ENCODE data around the gene SERPINH1. TPM values are rescaled to one million over a fixed set of nuclear protein-coding genes. Genes with fewer than 3 reads are reported as not detected.

Gene SERPINH1
- total RNA-seq = 426 and 732 TPM in 2 replicates

- DNase-seq (ENCODE audit: low read depth, low spot score) = no peak
Observed at GRCh38 chr11:75562048-75562835, at the start of gene SERPINH1. SERPINH1 (plus strand) TSS chr11:75562253; CDS start chr11:75566350, 4,097 bp downstream.

- peak; percentile 24 for DNase-seq (ENCODE audit: low read depth, low spot score)
Observed at GRCh38 chr11:75513250-75513649, 48.8 kb upstream of the SERPINH1 start.

GRCh38 chr11:75514596-75514995 lies 47.5 kb upstream of the SERPINH1 start:
- DNase-seq (ENCODE audit: low read depth, low spot score) = no peak

GRCh38 chr11:75516140-75516539 lies 45.9 kb upstream of the SERPINH1 start:
- DNase-seq (ENCODE audit: low read depth, low spot score) = no peak

GRCh38 chr11:75516886-75517285 lies 45.2 kb upstream of the SERPINH1 start:
- DNase-seq (ENCODE audit: low read depth, low spot score) = no peak

GRCh38 chr11:75518204-75518549 lies 43.9 kb upstream of the SERPINH1 start:
- no peak for DNase-seq (ENCODE audit: low read depth, low spot score)

GRCh38 chr11:75518771-75519653 lies 43.0 kb upstream of the SERPINH1 start:
- DNase-seq (ENCODE audit: low read depth, low spot score) = no peak

- DNase-seq (ENCODE audit: low read depth, low spot score) = no peak
Observed at GRCh38 chr11:75520688-75521087, 41.4 kb upstream of the SERPINH1 start.

GRCh38 chr11:75522286-75523044 lies 39.6 kb upstream of the SERPINH1 start:
- DNase-seq (ENCODE audit: low read depth, low spot score) = no peak

- DNase-seq (ENCODE audit: low read depth, low spot score) = no peak
Observed at GRCh38 chr11:75523189-75523588, 38.9 kb upstream of the SERPINH1 start.

GRCh38 chr11:75523811-75524664 lies 38.0 kb upstream of the SERPINH1 start:
- DNase-seq (ENCODE audit: low read depth, low spot score) = no peak

GRCh38 chr11:75524665-75525432 lies 37.2 kb upstream of the SERPINH1 start:
- DNase-seq (ENCODE audit: low read depth, low spot score) = no peak

- peak; percentile 24 for DNase-seq (ENCODE audit: low read depth, low spot score)
Observed at GRCh38 chr11:75525433-75526191, 36.4 kb upstream of the SERPINH1 start, which contains the start of gene GDPD5. GDPD5 (minus strand) TSS chr11:75525941; CDS start chr11:75477735, 48,206 bp downstream.

GRCh38 chr11:75526192-75526541 lies 35.9 kb upstream of the SERPINH1 start:
- DNase-seq (ENCODE audit: low read depth, low spot score) = no peak

- DNase-seq (ENCODE audit: low read depth, low spot score) = no peak
Observed at GRCh38 chr11:75527130-75527529, 34.9 kb upstream of the SERPINH1 start.

GRCh38 chr11:75527938-75528735 lies 33.9 kb upstream of the SERPINH1 start:
- DNase-seq (ENCODE audit: low read depth, low spot score) = no peak

- DNase-seq (ENCODE audit: low read depth, low spot score) = no peak
Observed at GRCh38 chr11:75530577-75530976, 31.5 kb upstream of the SERPINH1 start.

- no peak for DNase-seq (ENCODE audit: low read depth, low spot score)
Observed at GRCh38 chr11:75531325-75531724, 30.7 kb upstream of the SERPINH1 start.
